Gastrocnemius medialis (tissue), 4 donors: ENCODE data around the gene ROBO2.

Experiments
- POLR2A ChIP-seq, 2 donors: fragments of 450-650 bp; IDR thresholded peaks; one replicate each; pipeline ENCODE4 v1.6.1; 2017; ENCODE audit warnings: antibody characterized with exemption in 2 of 2, mild to moderate bottlenecking in 2 of 2, moderate library complexity in 2 of 2
- TF ChIP-seq, protein P1 (sequence below), 5 experiments: fragments of 450-650 bp in 3 of 5; fragments of 200-600 bp in 2 of 5; sonication (generic) in 2 of 5; IDR thresholded peaks in 4 of 5; conservative IDR thresholded peaks in 1 of 5; 1 replicate in 4 of 5; 2 replicates in 1 of 5; pipeline ENCODE4 v1.5.1; 2016 to 2019; ENCODE audit warnings: antibody characterized with exemption in 5 of 5, mild to moderate bottlenecking in 3 of 5, moderate library complexity in 3 of 5

GRCh38 chr3:77045686-77046085 is 5.8 kb downstream of the ROBO2 start:
- TF ChIP-seq, protein P1, sequence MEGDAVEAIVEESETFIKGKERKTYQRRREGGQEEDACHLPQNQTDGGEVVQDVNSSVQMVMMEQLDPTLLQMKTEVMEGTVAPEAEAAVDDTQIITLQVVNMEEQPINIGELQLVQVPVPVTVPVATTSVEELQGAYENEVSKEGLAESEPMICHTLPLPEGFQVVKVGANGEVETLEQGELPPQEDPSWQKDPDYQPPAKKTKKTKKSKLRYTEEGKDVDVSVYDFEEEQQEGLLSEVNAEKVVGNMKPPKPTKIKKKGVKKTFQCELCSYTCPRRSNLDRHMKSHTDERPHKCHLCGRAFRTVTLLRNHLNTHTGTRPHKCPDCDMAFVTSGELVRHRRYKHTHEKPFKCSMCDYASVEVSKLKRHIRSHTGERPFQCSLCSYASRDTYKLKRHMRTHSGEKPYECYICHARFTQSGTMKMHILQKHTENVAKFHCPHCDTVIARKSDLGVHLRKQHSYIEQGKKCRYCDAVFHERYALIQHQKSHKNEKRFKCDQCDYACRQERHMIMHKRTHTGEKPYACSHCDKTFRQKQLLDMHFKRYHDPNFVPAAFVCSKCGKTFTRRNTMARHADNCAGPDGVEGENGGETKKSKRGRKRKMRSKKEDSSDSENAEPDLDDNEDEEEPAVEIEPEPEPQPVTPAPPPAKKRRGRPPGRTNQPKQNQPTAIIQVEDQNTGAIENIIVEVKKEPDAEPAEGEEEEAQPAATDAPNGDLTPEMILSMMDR (IDR thresholded peaks at IDR 0.05 in 4 of 5, conservative IDR thresholded peaks at IDR 0.05 in 1 of 5), result no peak
- TF ChIP-seq POLR2A (IDR thresholded peaks at IDR 0.05), result no peak
